Duodenal mucosa (tissue), 2 donors: ENCODE data around the gene DIAPH3.

Experiments
- H3K27ac ChIP-seq: one replicate; pipeline ENCODE4 v1.7.0; 2013; ENCODE audit warnings: low read depth, low read length
- H3K27me3 ChIP-seq, 2 donors: one replicate each; pipeline ENCODE4 v1.7.0; 2013; ENCODE audit warnings: low read length in 2 of 2, control low read depth in 1 of 2; ENCODE audit not compliant: insufficient read depth in 2 of 2, control insufficient read depth in 1 of 2
- H3K36me3 ChIP-seq, 2 donors: one replicate each; pipeline ENCODE4 v1.7.0; 2013; ENCODE audit warnings: low read length in 2 of 2, control low read depth in 1 of 2; ENCODE audit not compliant: insufficient read depth in 2 of 2, control insufficient read depth in 1 of 2
- H3K4me1 ChIP-seq, 2 donors: one replicate each; pipeline ENCODE4 v1.7.0; 2013; ENCODE audit warnings: low read length in 2 of 2, control low read depth in 1 of 2; ENCODE audit not compliant: insufficient read depth in 2 of 2, control insufficient read depth in 1 of 2
- H3K4me3 ChIP-seq, 2 donors: one replicate each; pipeline ENCODE4 v1.7.0; 2013; ENCODE audit warnings: low read length in 2 of 2, low read depth in 1 of 2
- H3K9ac ChIP-seq, 2 donors: one replicate each; pipeline ENCODE4 v1.7.0; 2013; ENCODE audit warnings: low read length in 2 of 2, low read depth in 1 of 2
- H3K9me3 ChIP-seq, 2 donors: one replicate each; pipeline ENCODE4 v1.7.0; 2013; ENCODE audit warnings: low read length in 2 of 2, control low read depth in 1 of 2; ENCODE audit not compliant: control insufficient read depth in 1 of 2

DIAPH3 gene

DNA sequence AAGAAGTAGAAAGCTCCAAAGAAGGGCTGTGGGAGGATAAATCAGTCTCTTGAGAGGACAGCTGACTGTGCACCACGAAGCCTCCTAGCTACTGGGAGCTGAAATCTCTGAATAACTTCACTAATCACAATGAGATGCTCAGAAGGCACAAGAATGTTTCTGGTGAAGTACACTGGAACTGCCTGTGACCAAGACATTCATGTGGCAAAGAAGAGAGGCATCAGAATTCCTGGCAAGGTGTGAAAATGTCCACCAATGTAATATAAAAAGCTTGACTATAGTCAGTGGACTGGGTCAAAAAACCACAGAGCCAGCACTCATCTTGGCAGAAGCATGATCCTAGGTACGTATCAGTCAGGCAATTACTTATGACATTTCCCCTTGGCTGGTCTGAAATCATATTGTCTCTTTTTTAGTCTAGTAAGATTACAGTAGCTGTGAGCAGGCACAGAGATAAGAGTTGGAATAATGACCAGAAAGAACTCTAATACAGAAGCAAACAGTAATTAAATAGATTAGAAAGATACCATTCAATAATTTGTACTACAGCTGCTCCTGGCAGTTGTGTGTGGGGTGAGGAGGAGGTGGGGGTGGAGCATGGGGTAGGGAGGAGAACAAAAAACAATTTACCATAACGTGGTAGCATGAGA is 434.7 kb downstream of the DIAPH3 start:
- no peak overlapping the region for H3K4me3 ChIP-seq
- no peak overlapping the region for H3K9ac ChIP-seq
- H3K9me3 ChIP-seq, result no peaks in the 10 kb centered on the region
- no peaks in the 10 kb centered on the region for H3K27me3 ChIP-seq
- peaks cover 0 to 8% of the 10 kb centered on the region in 2 donors for H3K4me1 ChIP-seq
- H3K36me3 ChIP-seq, result no peaks in the 10 kb centered on the region
- no peak overlapping the region for H3K27ac ChIP-seq

DNA sequence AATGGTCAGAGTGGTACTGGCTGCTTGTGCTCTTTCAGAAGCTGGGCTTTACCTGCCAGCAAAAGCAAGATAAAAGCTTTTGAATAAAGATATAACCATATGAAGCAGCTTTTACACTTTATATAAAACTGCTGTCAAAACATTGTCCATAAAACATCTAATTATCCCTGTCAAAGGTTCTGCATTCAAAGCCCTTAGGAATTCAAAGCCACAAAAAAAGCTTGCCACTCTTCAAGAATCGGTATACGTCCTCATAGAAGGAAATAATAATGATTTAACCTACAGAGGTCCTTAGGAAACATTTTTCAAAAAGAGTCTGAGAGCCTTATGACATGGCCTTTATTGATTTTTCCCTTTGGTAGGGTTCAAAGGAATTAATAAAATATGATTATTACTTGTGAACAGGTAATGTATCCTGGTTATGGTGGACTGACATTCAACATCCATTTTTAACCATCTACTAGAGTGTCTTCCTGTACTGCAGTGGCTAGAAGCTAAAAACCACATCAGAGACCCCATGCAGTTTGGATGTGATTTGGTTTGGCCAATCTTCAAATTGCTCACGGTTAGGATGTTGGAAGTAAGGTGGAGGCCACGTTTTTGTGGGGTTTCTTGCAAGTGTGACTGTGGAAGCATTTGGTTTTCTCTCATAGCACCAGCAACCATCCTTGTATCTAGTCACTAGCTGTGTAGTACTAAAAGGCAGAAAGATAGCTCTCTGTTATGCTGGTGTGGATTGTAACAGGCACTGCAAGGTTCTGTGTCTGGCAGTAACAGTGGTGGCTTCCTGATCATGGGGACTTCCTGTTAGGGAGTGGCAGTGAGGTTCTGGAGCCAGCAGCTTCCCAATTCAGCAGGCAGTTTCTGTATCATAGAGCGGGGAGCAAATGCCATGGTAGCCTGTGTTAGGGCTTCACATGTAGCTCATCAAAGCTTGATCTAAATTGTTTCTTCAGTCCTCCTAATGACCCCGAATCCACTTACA is 441.5 kb downstream of the DIAPH3 start:
- Histone ChIP-seq H3K9ac (no peak overlapping the region), H3K4me1 (no peaks in the 10 kb centered on the region), H3K4me3 (no peak overlapping the region), H3K27ac (no peak overlapping the region), H3K9me3 (no peaks in the 10 kb centered on the region), H3K27me3 (no peaks in the 10 kb centered on the region), H3K36me3 (no peaks in the 10 kb centered on the region)

DNA sequence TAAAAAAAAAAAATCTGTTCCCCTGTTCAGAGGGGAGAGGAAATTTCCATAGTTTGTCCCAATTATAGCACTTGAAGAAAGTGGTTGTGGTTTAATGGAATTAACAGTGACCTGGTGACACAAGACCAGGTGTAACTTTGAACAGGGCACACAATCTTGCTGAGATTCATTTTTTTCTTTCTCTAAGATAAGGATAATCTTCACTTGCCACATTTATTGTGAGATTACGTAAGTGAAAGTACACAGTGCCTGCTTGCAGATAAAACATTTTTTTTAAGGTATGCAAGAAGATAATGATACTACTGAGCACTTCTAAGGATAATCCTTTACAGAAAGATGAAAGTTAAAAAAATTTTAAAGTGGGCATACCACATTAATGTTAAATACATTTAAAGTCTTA is 448.1 kb downstream of the DIAPH3 start:
- H3K27ac ChIP-seq, result no peak overlapping the region
- H3K36me3 ChIP-seq, result no peaks in the 10 kb centered on the region
- no peak overlapping the region for H3K9ac ChIP-seq
- H3K27me3 ChIP-seq, result no peaks in the 10 kb centered on the region
- no peak overlapping the region for H3K4me3 ChIP-seq
- peaks cover 0 to 12% of the 10 kb centered on the region in 2 donors for H3K4me1 ChIP-seq
- no peaks in the 10 kb centered on the region for H3K9me3 ChIP-seq

DNA sequence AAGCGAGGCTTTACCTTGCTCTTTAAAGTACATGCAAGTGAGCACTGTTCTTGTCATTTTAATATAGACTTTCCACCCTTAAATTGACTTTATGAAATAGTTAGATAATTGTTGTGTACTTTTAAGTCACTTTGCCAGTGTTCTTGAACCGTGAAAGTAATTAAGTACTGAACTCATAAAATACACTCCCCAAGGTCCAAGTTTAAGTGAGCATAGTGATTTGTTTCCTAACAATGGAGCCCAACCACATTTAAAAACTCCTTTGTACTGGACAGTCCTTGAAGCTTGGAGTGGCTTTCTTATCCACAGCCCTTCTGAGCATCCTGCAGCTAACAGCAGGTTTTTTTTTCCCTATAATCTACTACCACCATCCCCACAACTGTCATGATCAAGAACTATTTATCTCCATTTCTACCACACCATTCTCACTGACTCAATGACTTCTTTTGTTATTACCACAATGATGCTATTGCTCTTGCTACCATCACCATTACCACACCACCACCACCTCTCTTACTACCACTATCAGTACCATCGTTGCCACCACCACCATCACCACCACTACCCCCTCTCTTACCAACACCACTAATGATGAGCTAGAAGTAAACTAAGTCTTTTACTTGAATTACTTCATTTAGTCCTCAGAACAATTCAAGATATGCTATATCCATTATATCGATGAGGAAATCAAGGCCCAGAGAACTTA is 452.6 kb downstream of the DIAPH3 start:
- Histone ChIP-seq H3K9me3 (no peaks in the 10 kb centered on the region), H3K4me1 (peaks cover 0 to 22% of the 10 kb centered on the region in 2 donors)

DNA sequence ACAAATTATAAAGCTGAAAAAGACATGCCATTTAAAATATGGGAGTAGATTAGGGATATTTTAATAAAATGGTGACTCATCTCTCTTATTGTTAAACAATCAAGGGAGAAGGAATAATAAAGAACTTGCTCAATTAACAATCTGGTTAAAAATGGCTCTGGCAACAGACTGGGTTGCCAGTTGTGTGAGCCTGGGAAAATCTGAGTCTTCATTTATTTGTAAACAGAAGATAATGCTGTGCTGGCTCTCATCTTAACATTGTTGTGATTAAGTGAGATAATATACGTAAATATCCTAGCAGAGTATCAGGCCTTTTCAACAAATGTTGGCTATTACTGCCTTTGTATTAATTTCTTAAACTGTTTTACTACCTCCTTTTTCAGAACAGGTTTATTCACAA is 453.3 kb downstream of the DIAPH3 start:
- Histone ChIP-seq H3K36me3 (no peaks in the 10 kb centered on the region), H3K27me3 (no peaks in the 10 kb centered on the region), H3K4me1 (peaks cover 0 to 22% of the 10 kb centered on the region in 2 donors), H3K9me3 (no peaks in the 10 kb centered on the region), H3K4me3 (no peak overlapping the region), H3K9ac (no peak overlapping the region), H3K27ac (no peak overlapping the region)

More for the DNA sequence above, 452.6 kb downstream of the DIAPH3 start:
- H3K4me3 ChIP-seq, result no peak overlapping the region
- no peak overlapping the region for H3K27ac ChIP-seq
- no peaks in the 10 kb centered on the region for H3K27me3 ChIP-seq
- no peaks in the 10 kb centered on the region for H3K36me3 ChIP-seq
- H3K9ac ChIP-seq, result no peak overlapping the region

DNA sequence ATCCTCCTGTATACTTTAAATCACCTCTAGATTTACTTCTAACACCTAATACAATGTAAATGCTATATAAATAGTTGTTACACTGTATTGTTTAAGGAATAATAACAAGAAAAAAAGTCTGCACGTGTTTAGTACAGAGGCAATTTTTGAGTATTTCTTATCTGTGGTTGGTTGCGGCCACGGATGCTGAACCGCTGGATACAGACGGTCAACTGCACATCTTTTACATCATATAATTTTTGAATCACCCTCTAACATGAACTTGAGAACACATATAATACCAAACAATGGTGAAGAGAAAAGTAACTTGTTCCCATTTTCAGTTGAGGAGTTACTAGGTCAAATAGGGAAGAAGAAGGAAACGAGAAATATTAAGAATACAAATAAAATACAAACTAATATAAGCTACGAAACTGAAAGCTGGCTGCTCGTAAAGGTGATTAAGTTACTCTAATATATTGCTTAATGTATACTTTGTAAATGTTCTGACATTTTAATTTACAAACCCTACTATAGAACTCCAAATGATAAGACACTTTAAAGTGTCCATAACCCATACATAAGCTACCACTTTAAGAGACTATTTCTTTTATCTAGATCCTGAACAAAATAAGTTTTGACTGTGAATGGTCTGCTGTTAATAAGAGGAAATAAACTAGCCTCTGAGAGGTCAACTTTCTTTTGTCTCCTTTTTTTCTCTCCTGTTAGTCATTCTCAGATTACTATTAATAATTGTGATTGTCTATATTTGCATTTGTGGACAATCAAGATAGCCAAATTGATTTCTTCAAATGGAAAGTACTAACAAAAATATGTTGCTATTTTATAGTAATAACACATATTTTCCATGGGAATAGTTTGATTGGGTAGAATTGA is 457.4 kb downstream of the DIAPH3 start:
- no peaks in the 10 kb centered on the region for H3K27me3 ChIP-seq
- no peaks in the 10 kb centered on the region for H3K36me3 ChIP-seq
- H3K27ac ChIP-seq, result no peak overlapping the region
- H3K4me1 ChIP-seq, result peaks cover 0 to 21% of the 10 kb centered on the region in 2 donors
- no peak overlapping the region for H3K9ac ChIP-seq
- peak overlapping the region; percentile 7 to 32 for H3K4me3 ChIP-seq
- no peaks in the 10 kb centered on the region for H3K9me3 ChIP-seq

DNA sequence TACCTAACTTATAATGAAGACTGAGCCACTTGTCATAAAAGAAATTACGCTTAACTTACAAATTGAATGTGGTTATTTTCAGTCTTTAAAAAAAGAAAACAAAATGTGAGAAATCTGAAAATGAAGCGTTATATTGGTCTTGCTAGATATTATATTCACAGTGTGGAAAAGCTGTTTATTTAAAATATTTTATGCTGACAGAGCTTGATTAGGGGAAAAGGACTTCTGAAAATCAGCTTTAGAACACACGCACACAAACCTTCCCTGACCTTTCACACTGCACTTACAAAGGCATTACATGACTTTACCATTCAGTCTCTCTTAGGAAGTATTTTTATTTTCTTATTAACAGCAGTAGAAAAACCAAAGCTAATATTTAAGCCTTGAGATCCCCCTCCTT is 461.5 kb downstream of the DIAPH3 start:
- no peak overlapping the region for H3K4me3 ChIP-seq

DNA sequence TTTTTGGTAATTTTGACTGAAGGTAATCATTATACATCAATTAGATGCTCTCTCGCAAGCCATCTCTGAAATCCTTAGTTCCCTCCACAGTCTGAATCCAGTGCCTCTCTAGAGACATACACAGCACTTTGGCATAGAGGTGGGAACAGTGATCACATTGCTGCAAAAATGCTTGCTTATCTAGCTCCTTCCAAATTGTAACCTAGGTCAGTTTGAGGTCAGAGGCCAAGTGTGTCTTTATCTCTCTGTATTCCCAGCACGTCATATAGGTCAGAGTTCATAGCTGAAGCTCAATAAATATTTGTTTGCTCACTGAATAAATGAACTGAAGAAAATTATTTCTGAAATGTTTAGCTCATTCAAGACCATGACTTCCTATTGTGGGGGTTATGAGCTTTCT is 462.5 kb downstream of the DIAPH3 start:
- no peaks in the 10 kb centered on the region for H3K9me3 ChIP-seq
- no peak overlapping the region for H3K27ac ChIP-seq
- no peaks in the 10 kb centered on the region for H3K36me3 ChIP-seq
- H3K9ac ChIP-seq, result no peak overlapping the region
- no peak overlapping the region for H3K4me3 ChIP-seq
- peaks cover 0 to 6% of the 10 kb centered on the region in 2 donors for H3K4me1 ChIP-seq
- H3K27me3 ChIP-seq, result no peaks in the 10 kb centered on the region

More for the DNA sequence above, 461.5 kb downstream of the DIAPH3 start:
- no peaks in the 10 kb centered on the region for H3K36me3 ChIP-seq
- H3K27me3 ChIP-seq, result no peaks in the 10 kb centered on the region
- H3K4me1 ChIP-seq, result peaks cover 0 to 15% of the 10 kb centered on the region in 2 donors
- no peak overlapping the region for H3K9ac ChIP-seq
- H3K27ac ChIP-seq, result no peak overlapping the region
- no peaks in the 10 kb centered on the region for H3K9me3 ChIP-seq

DNA sequence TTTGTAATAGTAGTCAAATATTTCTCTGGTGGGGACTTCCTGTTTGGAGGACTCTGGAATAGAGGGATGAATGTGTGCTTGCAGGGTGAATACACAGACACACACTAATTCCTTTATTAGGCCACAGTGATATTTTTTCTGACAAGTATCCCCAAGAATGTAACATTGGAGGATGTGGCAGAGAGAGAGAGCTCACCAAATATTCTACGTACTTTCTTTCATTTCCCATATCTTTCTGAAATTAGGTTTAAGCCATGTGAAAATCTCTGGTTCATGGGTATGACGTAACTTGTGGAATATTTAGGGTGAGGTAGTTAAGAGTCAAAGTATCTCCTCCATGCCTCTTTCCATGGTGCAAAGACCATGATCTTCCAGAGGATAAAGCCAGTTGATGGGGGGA is 463.4 kb downstream of the DIAPH3 start:
- no peaks in the 10 kb centered on the region for H3K9me3 ChIP-seq
- no peak overlapping the region for H3K4me3 ChIP-seq
- H3K36me3 ChIP-seq, result no peaks in the 10 kb centered on the region
- H3K27ac ChIP-seq, result no peak overlapping the region
- no peak overlapping the region for H3K9ac ChIP-seq
- no peaks in the 10 kb centered on the region for H3K27me3 ChIP-seq
- H3K4me1 ChIP-seq, result peaks cover 0 to 6% of the 10 kb centered on the region in 2 donors
